GM12878 (cell line): ENCODE measurements around the gene NFATC2. TPM values are rescaled to one million over a fixed set of nuclear protein-coding genes. Genes with fewer than 3 reads are reported as not detected.

ENCODE experiments used
- BACH1 ChIP-seq: fragments of 450-650 bp; IDR thresholded peaks from 2 replicates; pipeline ENCODE4 v1.6.1; 2017; ENCODE audit warnings: mild to moderate bottlenecking, borderline replicate concordance
- BRCA1 ChIP-seq: IDR thresholded peaks from 2 replicates; pipeline ENCODE4 v1.6.1; 2011; ENCODE audit warnings: low read depth, low read length, improper control_type of control experiment
- CBFB ChIP-seq: IDR thresholded peaks from 2 replicates; pipeline ENCODE4 v1.6.1; 2016; ENCODE audit warnings: antibody characterized with exemption, low read depth
- CBX3 ChIP-seq: fragments of 200-600 bp; sonication (generic); IDR thresholded peaks from 2 replicates; pipeline ENCODE4 v1.6.1; 2016; ENCODE audit warnings: low read depth, borderline replicate concordance
- HDAC6 ChIP-seq: fragments of 200-600 bp; sonication (generic); IDR thresholded peaks from one replicate; pipeline ENCODE4 v1.8.0; 2017; ENCODE audit warnings: antibody characterized with exemption; ENCODE audit not compliant: unreplicated experiment
- IRF5 ChIP-seq: fragments of 450-650 bp; IDR thresholded peaks from 2 replicates; pipeline ENCODE4 v1.6.1; 2017; ENCODE audit warnings: borderline replicate concordance
- MEF2A ChIP-seq: IDR thresholded peaks from 2 replicates; pipeline ENCODE4 v1.6.1; 2011; ENCODE audit warnings: low read depth, mild to moderate bottlenecking, low read length, moderate library complexity; ENCODE audit not compliant: insufficient read depth
- NRF1 ChIP-seq: conservative IDR thresholded peaks from 2 replicates; pipeline ENCODE4 v1.6.1; 2011; ENCODE audit warnings: mild to moderate bottlenecking, low read depth, low read length, improper control_type of control experiment
- POLR2AphosphoS5 ChIP-seq: IDR thresholded peaks from 2 replicates; pipeline ENCODE4 v1.6.1; 2011; ENCODE audit warnings: mild to moderate bottlenecking, low read length, inconsistent platforms
- RAD21 ChIP-seq: IDR thresholded peaks from 2 replicates; pipeline ENCODE4 v1.6.1; 2011; ENCODE audit warnings: mild to moderate bottlenecking, low read depth, low read length, moderate library complexity; ENCODE audit not compliant: insufficient read depth
- RBBP5 ChIP-seq: fragments of 200-600 bp; sonication (generic); conservative IDR thresholded peaks from 2 replicates; pipeline ENCODE4 v1.6.1; 2016
- RFX5 ChIP-seq: IDR thresholded peaks from 2 replicates; pipeline ENCODE4 v1.6.1; 2011; ENCODE audit warnings: low read depth, low read length, improper control_type of control experiment
- SPI1 ChIP-seq: IDR thresholded peaks from 2 replicates; pipeline ENCODE4 v1.6.1; 2011; ENCODE audit warnings: low read depth, mild to moderate bottlenecking, low read length, moderate library complexity, borderline replicate concordance; ENCODE audit not compliant: insufficient read depth
- TAF1 ChIP-seq: IDR thresholded peaks from 2 replicates; pipeline ENCODE4 v1.6.1; 2011; ENCODE audit warnings: mild to moderate bottlenecking, low read depth, low read length, borderline replicate concordance
- YY1 ChIP-seq: IDR thresholded peaks from 2 replicates; pipeline ENCODE4 v1.6.1; 2011; ENCODE audit warnings: low read depth, mild to moderate bottlenecking, low read length
- ZNF384 ChIP-seq: IDR thresholded peaks from 2 replicates; pipeline ENCODE4 v1.6.1; 2012; ENCODE audit warnings: low read depth, mild to moderate bottlenecking, low read length, improper control_type of control experiment, borderline replicate concordance
- ZNF622 ChIP-seq: fragments of 450-650 bp; IDR thresholded peaks from 2 replicates; pipeline ENCODE4 v1.6.1; 2017; ENCODE audit warnings: mild to moderate bottlenecking, inconsistent platforms
- ZSCAN29 ChIP-seq: fragments of 450-650 bp; IDR thresholded peaks from 2 replicates; pipeline ENCODE4 v1.6.1; 2017; ENCODE audit warnings: mild to moderate bottlenecking, moderate library complexity
- polyA plus RNA-seq, 11 experiments: library from polyadenylated mRNA; depleted of rRNA in 4 of 11; unstranded in 6 of 11; stranded (reverse) in 5 of 11; fragments of >200 nt; fragmentation: Nextera tagmentation in 4 of 11; fragmentation: Illumina TruSeq in 1 of 11; extraction: Ambion mirVana in 4 of 11; extraction: Trizol in 1 of 11; gene quantifications; 1 replicate in 1 of 11; 2 replicates in 10 of 11; pipeline versions ENCODE4 v1.2.1 to v1.2.3, GENCODE V29; 2011 to 2016; ENCODE audit warnings: inconsistent platforms in 2 of 11, missing spikeins in 2 of 11, low read depth in 1 of 11
- total RNA-seq, 4 experiments: library from RNA; depleted of rRNA in 3 of 4; stranded (reverse); fragments of >200 nt in 3 of 4; fragmentation: Illumina TruSeq in 1 of 4; extraction: Trizol in 1 of 4; gene quantifications; 2 replicates each; pipeline versions ENCODE4 v1.2.1 to v1.2.3, GENCODE V29; 2013 to 2021
- TF ChIP-seq, protein P1 (sequence below): fragments of 450-650 bp; IDR thresholded peaks from 2 replicates; pipeline ENCODE4 v1.6.1; 2016; ENCODE audit warnings: mild to moderate bottlenecking
- TF ChIP-seq, protein P2 (sequence below): fragments of 450-650 bp; IDR thresholded peaks from 2 replicates; pipeline ENCODE4 v1.6.1; 2014; ENCODE audit warnings: mild to moderate bottlenecking
- TF ChIP-seq, protein P3 (sequence below): fragments of 450-650 bp; IDR thresholded peaks from 2 replicates; pipeline ENCODE4 v1.6.1; 2017; ENCODE audit warnings: mild to moderate bottlenecking, low read depth, inconsistent platforms; ENCODE audit not compliant: poor library complexity, severe bottlenecking
- TF ChIP-seq, protein P4 (sequence below): IDR thresholded peaks from 2 replicates; pipeline ENCODE4 v1.6.1; 2012; ENCODE audit warnings: low read depth, low read length, improper control_type of control experiment

NFATC2 gene
- total and polyA plus RNA-seq, 10 of the 15 experiments (the other 5 are each of a cell fraction or from before 2014, with no cell fraction given): 3.3 to 20.0 (median 7.3) TPM

DNA sequence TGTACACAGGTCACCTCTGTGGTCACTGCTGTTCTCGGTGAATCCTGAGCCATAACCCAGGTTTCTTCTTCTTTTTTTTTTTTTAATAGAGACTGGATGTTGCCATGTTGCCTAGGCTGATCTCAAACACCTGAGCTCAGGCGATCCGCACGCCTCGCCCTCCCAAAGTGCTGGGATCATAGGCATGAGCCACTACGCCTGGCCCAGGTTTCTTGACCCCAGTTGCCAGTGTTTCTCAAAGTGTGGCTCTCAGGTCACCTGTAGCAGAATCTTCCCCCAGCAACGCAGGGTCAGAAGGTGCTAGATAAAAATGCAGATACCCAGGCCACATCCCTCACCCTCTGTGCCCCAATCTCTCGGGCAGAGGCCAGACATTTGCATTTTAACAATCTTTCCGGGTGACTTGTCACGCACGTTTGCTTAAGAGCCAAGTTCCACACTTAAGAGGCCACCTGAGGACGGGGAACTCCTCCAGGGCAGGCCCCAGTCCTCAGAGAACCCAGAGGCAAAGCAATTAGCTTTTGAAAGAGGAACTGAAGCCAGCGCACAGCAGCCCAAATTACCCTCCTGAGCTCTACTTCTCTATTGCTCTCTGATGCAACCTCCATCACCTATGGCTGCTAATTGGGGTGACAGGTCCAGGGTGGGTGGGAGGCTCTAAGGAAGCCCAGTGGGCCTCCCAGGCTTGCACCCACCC is 81.8 kb downstream of the NFATC2 start (continued):
- TF ChIP-seq, protein P1, sequence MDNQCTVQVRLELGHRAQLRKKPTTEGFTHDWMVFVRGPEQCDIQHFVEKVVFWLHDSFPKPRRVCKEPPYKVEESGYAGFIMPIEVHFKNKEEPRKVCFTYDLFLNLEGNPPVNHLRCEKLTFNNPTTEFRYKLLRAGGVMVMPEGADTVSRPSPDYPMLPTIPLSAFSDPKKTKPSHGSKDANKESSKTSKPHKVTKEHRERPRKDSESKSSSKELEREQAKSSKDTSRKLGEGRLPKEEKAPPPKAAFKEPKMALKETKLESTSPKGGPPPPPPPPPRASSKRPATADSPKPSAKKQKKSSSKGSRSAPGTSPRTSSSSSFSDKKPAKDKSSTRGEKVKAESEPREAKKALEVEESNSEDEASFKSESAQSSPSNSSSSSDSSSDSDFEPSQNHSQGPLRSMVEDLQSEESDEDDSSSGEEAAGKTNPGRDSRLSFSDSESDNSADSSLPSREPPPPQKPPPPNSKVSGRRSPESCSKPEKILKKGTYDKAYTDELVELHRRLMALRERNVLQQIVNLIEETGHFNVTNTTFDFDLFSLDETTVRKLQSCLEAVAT: peak; percentile 49; the same call in 1 of the 2 replicates
- TF ChIP-seq RAD21 (peak; percentile 7; the same call in 1 of the 2 replicates), MEF2A (0 out of 2 replicates have a peak, but pooled peaks have one; percentile 28), YY1 (peak; percentile 74), POLR2AphosphoS5 (no peak; the same call in 1 of the 2 replicates), SPI1 (peak; percentile 99), IRF5 (peak; percentile 85), TAF1 (no peak), ZNF384 (0 out of 2 replicates have a peak, but pooled peaks have one; percentile 7), RBBP5 (no peak), CBFB (no peak), BRCA1 (no peak), CBX3 (no peak), HDAC6 (no peak), RFX5 (no peak), NRF1 (no peak), BACH1 (peak; percentile 88; the same call in 1 of the 2 replicates), ZSCAN29 (no peak), ZNF622 (no peak)
- TF ChIP-seq, protein P2, sequence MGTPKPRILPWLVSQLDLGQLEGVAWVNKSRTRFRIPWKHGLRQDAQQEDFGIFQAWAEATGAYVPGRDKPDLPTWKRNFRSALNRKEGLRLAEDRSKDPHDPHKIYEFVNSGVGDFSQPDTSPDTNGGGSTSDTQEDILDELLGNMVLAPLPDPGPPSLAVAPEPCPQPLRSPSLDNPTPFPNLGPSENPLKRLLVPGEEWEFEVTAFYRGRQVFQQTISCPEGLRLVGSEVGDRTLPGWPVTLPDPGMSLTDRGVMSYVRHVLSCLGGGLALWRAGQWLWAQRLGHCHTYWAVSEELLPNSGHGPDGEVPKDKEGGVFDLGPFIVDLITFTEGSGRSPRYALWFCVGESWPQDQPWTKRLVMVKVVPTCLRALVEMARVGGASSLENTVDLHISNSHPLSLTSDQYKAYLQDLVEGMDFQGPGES: no peak
- TF ChIP-seq, protein P3, sequence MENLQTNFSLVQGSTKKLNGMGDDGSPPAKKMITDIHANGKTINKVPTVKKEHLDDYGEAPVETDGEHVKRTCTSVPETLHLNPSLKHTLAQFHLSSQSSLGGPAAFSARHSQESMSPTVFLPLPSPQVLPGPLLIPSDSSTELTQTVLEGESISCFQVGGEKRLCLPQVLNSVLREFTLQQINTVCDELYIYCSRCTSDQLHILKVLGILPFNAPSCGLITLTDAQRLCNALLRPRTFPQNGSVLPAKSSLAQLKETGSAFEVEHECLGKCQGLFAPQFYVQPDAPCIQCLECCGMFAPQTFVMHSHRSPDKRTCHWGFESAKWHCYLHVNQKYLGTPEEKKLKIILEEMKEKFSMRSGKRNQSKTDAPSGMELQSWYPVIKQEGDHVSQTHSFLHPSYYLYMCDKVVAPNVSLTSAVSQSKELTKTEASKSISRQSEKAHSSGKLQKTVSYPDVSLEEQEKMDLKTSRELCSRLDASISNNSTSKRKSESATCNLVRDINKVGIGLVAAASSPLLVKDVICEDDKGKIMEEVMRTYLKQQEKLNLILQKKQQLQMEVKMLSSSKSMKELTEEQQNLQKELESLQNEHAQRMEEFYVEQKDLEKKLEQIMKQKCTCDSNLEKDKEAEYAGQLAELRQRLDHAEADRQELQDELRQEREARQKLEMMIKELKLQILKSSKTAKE: peak; percentile 85
- TF ChIP-seq, protein P4, sequence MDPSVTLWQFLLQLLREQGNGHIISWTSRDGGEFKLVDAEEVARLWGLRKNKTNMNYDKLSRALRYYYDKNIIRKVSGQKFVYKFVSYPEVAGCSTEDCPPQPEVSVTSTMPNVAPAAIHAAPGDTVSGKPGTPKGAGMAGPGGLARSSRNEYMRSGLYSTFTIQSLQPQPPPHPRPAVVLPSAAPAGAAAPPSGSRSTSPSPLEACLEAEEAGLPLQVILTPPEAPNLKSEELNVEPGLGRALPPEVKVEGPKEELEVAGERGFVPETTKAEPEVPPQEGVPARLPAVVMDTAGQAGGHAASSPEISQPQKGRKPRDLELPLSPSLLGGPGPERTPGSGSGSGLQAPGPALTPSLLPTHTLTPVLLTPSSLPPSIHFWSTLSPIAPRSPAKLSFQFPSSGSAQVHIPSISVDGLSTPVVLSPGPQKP: no peak
